ENCODE results near the gene TALDO1.

TALDO1 gene

DNA sequence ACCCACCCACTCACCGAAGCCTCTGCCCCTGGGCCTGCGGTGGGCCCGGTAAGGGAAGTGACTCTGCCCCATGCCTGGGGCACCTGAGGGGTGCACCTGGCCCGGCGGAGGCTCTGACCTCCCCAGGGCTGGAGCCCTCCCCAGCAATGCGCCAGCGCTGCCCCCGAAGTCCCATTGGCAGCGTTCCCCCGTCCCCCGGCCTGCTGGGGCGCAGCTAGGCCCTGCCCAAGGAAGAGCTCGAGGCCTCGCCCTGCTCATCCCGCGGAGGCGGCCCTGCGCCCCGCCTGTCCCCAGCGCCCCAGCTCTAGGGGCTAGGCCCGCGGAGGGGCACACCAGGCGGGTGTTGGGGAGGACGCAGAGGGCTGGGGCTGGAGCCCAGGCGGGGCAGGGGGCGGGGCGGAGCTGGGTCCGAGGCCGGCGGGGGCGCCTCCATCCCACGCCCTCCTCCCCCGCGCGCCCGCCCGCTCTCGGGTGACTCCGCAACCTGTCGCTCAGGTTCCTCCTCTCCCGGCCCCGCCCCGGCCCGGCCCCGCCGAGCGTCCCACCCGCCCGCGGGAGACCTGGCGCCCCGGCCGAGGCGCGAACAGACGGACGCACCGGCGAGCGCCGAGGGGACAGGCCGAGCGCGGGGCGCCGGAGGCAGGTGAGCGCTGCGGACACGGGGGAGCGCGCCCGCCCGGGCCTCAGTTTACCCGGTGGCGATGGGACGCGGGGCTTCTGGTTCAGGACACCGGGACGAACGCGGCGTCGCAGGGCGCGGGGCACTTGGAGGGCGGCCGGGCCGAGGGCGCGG, 41.4 kb upstream of the TALDO1 start, which contains the start of gene EPS8L2:
Gene EPS8L2, plus strand, starts transcription at position 586 of the 793 bp plus-strand sequence. CDS start 3,177 bp downstream, outside the sequence.
- TF ChIP-seq, protein P1, sequence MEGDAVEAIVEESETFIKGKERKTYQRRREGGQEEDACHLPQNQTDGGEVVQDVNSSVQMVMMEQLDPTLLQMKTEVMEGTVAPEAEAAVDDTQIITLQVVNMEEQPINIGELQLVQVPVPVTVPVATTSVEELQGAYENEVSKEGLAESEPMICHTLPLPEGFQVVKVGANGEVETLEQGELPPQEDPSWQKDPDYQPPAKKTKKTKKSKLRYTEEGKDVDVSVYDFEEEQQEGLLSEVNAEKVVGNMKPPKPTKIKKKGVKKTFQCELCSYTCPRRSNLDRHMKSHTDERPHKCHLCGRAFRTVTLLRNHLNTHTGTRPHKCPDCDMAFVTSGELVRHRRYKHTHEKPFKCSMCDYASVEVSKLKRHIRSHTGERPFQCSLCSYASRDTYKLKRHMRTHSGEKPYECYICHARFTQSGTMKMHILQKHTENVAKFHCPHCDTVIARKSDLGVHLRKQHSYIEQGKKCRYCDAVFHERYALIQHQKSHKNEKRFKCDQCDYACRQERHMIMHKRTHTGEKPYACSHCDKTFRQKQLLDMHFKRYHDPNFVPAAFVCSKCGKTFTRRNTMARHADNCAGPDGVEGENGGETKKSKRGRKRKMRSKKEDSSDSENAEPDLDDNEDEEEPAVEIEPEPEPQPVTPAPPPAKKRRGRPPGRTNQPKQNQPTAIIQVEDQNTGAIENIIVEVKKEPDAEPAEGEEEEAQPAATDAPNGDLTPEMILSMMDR (IDR thresholded peaks at IDR 0.05; ENCODE audit: unreplicated experiment in 3 of 3): no peak
- peaks cover under 1% of the 10 kb centered on the region for H3K4me1 Mint-ChIP-seq
- peaks cover 15% of the 10 kb centered on the region for H3K27me3 Mint-ChIP-seq (ENCODE audit: low read depth)
- peak within 1 kb of the TSS in 2 of 3 experiments; percentile 70 to 76 for H3K4me3 Mint-ChIP-seq
- no peaks in the 10 kb centered on the region for H3K9me3 Mint-ChIP-seq
- H3K27ac Mint-ChIP-seq: peak within 1 kb of the TSS; percentile 29 to 93 (median 44)
- peaks cover 5% of the 10 kb centered on the region for H3K36me3 Mint-ChIP-seq (ENCODE audit: low read depth)

DNA sequence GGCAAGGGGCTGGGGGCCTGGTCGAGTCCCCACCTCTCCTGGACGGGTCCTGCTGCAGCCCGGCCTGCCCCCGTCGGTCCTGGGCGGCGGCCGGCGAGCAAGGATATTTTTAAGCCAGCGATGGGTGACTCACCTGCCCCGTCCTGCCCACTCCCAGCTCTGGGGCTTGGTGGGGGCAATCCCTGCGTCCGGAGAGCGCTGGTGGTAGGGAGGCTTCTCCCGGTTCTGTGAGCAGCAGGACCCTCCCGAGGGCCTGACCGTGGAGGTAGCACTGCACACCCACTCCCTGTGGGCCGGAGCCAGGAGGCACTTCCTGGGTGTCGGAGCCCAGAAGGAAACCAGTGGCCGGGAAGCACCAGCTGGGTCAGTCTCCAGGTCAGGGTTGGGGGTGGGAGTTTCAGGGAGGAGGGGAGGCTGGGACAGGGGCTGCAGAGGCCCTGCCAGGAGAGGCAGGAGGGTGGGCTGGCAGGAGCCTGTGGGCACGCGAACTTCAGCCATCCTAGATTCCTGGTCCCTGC, 40.8 kb upstream of the TALDO1 start:
- H3K4me3 Mint-ChIP-seq: peak overlapping the region in 2 of 3 experiments; percentile 53 to 64

DNA sequence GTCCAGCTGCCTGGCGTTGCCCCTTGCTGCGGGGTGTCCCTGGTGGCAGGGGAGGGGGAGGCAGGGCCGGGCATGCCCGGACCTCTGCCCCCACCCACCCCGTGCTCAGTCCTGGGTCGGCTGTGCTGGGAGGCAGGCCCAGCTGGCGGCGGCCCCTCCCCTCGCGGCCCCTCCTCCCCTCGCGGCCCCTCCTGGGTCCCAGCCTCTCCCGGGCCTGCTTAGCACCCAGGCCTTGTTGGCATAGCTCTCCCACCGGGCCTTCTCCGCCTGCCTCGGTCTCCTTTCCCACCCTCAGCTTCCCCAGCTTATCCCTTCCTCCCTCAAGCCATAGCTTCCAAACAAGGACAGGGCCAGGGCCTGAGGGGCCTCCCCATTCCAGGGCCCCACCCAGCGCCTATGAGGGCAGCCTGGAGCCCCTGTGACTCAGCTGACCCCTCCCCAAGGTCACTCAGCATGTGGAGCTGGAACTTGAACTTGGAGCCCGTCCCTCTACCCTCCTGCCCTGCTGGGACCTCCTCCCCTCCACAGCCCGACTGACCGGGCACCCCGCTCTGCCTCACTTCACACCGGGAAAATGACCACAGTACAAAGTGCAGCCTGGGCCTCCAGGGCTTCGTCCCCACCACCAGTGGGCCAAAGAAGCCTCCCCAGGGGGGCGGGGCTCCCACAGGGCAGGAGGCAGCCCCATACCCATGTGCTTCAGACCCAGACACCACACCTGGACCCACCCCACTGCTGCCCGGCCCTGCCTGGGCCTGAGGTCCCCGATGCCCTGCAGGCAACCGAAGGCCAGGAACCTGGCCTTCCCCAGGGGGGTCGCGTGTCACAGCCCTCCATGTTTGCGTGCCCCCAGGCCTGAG, 40.1 kb upstream of the TALDO1 start:
- H3K4me1 Mint-ChIP-seq: peaks cover 7% of the 10 kb centered on the region
- H3K4me3 Mint-ChIP-seq: peak overlapping the region; percentile 49 to 76 (median 71)
- H3K27me3 Mint-ChIP-seq (ENCODE audit: low read depth): peaks cover 19% of the 10 kb centered on the region
- H3K9me3 Mint-ChIP-seq: no peaks in the 10 kb centered on the region
- TF ChIP-seq, protein P1 (IDR thresholded peaks at IDR 0.05; ENCODE audit: unreplicated experiment in 3 of 3): peak in 2 of 3 experiments; percentile 14 to 34
- peaks cover 4% of the 10 kb centered on the region for H3K36me3 Mint-ChIP-seq (ENCODE audit: low read depth)
- H3K27ac Mint-ChIP-seq: peak overlapping the region; percentile 44 to 93 (median 80)

More for the DNA sequence above, 40.8 kb upstream of the TALDO1 start:
- Mint-ChIP-seq H3K9me3 (no peaks in the 10 kb centered on the region), H3K27me3 (ENCODE audit: low read depth) (peaks cover 19% of the 10 kb centered on the region), H3K27ac (peak overlapping the region in 1 of 3 experiments; percentile 57), H3K4me1 (peaks cover 7% of the 10 kb centered on the region), H3K36me3 (ENCODE audit: low read depth) (peaks cover 8% of the 10 kb centered on the region)
- TF ChIP-seq, protein P1 (IDR thresholded peaks at IDR 0.05; ENCODE audit: unreplicated experiment in 3 of 3): no peak

DNA sequence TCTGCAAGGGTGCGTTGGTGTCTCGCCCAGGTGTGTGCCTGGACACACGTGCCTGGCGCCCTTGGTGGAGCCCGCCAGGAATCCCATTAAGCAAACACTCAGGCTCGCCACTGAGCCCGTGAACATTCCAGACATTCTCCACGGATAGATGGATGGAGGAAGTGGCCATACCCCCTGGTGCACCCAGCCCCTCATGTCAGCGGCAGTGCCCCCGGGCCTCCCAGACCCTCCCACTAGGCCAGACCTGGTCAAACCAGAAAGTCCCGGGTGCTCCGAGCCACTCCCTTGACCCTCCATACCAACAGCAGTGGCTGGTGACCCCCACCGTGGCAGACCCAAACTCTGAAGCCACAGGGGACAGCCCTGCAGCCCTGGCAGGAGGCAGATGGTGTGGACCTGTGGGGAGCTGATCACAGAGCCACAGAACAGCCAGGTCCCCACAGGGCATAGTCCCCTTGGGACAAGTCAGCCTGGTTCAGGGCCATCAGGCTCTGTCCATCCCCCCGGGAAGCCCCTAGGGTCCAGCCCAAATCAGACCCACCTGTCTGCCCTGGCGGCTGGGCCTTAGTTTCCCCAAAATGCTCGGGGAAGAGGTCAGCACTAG, 39.3 kb upstream of the TALDO1 start:
- Mint-ChIP-seq H3K27ac (peak overlapping the region; percentile 44 to 93 (median 80)), H3K36me3 (ENCODE audit: low read depth) (peaks cover 4% of the 10 kb centered on the region), H3K9me3 (no peaks in the 10 kb centered on the region), H3K4me1 (peaks cover 7% of the 10 kb centered on the region), H3K4me3 (peak overlapping the region; percentile 49 to 76 (median 71)), H3K27me3 (ENCODE audit: low read depth) (peaks cover 19% of the 10 kb centered on the region)
- TF ChIP-seq, protein P1 (IDR thresholded peaks at IDR 0.05; ENCODE audit: unreplicated experiment in 3 of 3): no peak

DNA sequence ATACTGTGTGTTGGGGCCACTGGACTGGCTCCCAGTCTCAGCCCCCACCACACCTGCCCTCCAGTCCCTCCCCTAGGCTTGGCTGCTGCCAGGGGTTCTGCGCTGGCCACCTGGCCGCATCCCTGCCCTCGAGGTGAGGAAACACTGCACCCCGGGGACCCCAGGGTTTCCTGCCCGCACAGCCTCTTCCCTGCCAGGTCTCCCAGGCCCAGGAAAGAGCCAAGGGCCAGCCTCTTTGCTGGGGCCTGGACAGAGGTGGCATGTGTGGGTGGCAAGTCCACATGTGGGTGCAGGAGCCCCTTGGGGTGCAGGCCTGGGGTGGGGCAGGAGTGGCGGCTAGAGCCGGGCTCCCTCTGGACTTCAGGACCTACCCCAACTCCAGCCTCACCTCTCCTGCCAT, 38.8 kb upstream of the TALDO1 start:
- Mint-ChIP-seq H3K4me3 (no peak overlapping the region), H3K27ac (peak overlapping the region in 1 of 3 experiments; percentile 93), H3K9me3 (no peaks in the 10 kb centered on the region), H3K4me1 (peaks cover 7% of the 10 kb centered on the region), H3K27me3 (ENCODE audit: low read depth) (peaks cover 19% of the 10 kb centered on the region), H3K36me3 (ENCODE audit: low read depth) (peaks cover 4% of the 10 kb centered on the region)
- TF ChIP-seq, protein P1 (IDR thresholded peaks at IDR 0.05; ENCODE audit: unreplicated experiment in 3 of 3): no peak
